HG03045 (cell line): Measurements from ENCODE around the gene USP20.
A peak's percentile ranks its signal among the peaks of the same experiment; 100 is the strongest.

Experiments
- ATAC-seq: cut with Tn5 transposase; IDR thresholded peaks from one replicate; pipeline ENCODE4 v1.9.1; 2021; ENCODE audit warnings: mild to moderate bottlenecking, moderate library complexity; ENCODE audit not compliant: unreplicated experiment

The USP20 gene

GRCh38 chr9:129823542-129823934 lies 11.7 kb upstream of the USP20 start:
- no peak for ATAC-seq

- ATAC-seq: peak; percentile 86
These were observed 11.2 kb upstream of the USP20 start, which contains the start of gene TOR1A for GRCh38 chr9:129823935-129824601. TSS of gene TOR1A (minus strand) at chr9:129824136. CDS start at chr9:129824085, 51 bp downstream.

DNA sequence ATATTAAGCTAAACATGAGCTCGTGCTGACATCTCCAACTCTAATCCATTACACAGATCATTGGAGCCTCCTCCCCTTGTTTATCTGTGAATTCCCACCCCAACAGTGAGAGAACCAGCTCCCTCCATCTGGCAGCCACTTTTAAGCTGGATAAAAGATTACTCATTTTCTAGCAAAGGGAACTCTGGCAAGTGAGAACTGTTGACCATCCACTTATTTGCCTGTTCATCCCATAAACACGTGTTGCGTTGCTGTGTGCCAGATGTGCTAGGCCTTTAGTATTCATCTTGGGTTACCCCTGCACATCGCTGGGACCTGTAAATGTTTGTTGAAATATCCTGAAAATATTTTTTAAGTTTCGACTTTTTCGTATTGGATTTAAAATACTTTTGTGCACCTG lies 8.9 kb upstream of the USP20 start:
- no peak for ATAC-seq

DNA sequence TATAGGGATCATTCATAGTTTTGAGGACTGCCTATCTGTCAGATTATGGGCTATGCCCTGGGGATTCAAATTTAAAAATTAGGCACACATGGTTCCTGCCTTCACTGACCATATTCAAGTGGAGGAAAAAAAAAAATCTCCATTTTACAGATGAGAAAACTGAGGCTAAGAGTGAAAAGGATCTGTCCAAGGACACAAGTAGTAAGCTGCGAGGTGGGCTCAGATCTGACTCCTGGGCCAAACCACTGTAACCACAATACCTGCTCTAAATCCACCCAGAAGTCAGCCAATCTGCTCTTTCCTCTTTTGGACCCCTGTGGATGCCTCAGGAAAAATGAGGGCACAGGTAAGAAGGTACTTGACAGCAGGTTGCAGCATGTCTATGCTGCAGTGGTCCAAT lies 8.5 kb upstream of the USP20 start:
- no peak for ATAC-seq

DNA sequence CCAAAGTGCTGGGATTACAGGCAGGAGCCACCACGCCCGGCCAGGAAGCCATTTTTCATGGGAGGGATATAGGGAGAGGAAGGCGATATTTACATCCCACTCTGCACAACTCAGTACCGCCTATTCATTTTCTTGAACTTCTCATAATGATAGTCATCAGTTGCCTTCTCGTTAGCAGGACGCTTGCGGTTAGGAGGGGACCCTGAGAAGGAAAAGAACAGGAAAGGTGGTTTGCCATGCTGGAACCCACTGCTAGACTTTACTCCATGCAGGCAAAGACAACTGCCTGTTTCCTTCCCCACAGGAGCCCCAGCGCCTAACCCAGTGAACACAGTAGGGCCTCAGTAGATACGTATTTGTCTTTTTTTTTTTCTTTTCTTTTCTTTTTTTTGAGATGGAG lies 7.2 kb upstream of the USP20 start:
- no peak for ATAC-seq

- ATAC-seq: no peak
These were observed 6.3 kb upstream of the USP20 start for GRCh38 chr9:129828969-129829368.

DNA sequence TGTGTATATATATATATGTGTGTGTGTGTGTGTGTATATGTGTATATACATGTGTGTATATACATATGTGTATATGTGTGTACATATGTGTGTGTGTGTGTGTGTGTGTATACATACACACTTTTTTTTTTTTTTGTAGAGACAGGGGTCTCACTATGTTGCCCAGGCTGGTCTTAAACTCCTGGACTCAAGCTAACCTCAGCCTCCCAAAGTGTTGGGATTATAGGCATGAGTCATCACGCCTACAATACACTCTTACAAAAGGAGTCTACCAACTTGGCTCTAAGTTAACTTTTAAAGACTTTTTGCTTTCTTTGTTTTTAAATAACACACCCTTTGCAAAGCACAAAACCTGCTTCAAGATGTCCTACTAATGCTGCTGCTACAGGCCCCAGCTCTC lies 2.3 kb upstream of the USP20 start:
- no peak for ATAC-seq

- ATAC-seq: peak; percentile 15
These were observed 650 bp upstream of the USP20 start for GRCh38 chr9:129834489-129835127.

DNA sequence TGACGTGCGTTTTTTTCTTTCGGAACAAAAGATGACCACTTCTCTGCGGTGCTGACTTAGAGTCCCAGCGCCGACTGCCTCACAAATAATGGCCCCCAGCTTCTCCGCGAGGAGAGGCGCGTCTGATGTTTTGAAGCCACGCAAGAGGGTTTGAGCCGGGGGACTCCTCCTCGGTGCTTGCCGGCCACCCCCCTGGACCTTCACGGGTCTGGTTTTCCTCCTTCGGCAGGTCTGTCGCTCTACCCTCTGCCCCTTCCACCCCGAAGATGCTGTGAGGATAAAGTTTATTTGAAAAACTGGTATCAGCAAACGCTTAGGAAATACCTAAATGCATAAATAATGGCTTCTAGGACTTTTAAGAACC lies 584 bp downstream of the USP20 start:
- ATAC-seq: no peak

DNA sequence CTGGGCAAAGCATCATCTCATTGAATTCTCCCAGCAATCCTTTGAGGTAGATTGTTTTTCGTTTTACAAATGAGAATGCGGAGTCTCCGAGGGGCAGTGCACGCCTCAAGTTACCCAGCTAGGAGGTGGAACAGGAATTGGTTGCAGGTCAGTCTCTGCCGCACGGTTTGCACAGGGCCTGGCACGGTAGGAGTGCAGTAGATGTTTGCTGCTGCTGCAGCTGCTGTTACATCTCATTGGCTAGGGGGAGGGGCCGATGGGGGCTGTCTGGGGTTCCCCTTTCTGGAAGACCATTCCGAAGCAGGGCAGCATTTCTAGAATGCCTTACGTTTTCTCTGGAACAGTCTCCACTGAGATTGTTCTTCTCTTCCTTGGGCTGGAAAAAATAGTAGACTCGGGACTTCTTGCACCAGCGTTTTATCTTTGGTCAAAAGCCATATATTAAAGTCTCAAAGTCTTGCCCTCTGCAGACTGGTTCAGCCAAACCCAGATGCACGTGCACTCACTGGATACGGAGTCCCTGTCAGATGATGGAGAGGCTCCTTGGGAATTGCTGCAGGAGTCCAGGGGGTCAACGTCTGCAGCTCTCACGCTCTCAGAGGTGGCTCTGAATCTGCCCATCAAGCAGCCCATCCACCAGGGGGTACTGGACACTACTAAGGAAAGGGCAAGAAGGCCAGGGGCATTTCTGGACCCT lies 1.2 kb downstream of the USP20 start:
- no peak for ATAC-seq

DNA sequence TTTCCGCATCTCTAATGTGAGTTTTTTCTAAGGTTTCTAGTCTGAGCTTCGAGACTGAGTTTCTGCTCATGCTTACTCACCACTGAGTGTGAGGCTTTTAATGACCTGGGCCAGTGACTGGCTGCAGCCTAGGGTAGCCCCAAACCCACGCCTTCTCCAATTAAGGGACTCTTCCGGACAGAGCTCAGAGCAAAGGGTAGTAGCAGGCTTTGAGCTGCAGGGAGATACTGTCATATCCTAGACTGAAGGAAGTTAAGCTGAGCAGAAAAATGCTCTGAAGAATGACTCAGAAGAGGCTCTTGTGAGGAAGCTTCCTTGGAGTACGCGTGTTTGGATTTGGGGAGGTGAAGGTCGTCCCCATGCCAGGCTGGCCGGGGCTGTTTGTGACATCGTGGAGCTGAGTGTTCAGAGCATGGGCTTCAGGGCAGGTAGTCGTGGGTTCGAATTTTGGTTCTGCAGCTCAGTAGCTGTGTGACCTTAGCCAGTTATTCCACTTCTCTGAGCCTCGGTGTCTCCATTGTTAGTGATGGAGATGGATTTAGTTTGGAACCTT lies 3.5 kb downstream of the USP20 start:
- no peak for ATAC-seq

- no peak for ATAC-seq
These were observed 4.2 kb downstream of the USP20 start for GRCh38 chr9:129839324-129840023.

GRCh38 chr9:129840034-129840433 lies 4.8 kb downstream of the USP20 start:
- no peak for ATAC-seq

DNA sequence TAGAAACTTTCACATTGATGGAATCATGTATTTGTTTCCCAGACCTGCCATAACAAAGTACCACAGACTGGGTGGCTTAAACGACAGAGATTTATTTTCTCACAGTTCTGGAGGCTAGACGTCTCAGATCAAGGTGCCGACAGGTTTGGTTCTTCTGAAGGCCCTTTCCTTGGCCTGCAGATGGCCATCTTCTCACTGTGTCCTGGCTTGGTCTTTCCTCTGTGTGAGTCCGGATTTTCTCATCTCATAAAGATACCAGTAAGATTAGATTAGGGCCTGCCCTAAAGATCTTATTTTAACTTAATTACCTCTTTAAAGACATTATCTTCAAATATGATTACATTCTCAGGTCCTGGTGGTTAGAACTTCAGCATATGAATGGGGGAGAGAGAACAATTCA lies 5.8 kb downstream of the USP20 start:
- ATAC-seq: no peak

DNA sequence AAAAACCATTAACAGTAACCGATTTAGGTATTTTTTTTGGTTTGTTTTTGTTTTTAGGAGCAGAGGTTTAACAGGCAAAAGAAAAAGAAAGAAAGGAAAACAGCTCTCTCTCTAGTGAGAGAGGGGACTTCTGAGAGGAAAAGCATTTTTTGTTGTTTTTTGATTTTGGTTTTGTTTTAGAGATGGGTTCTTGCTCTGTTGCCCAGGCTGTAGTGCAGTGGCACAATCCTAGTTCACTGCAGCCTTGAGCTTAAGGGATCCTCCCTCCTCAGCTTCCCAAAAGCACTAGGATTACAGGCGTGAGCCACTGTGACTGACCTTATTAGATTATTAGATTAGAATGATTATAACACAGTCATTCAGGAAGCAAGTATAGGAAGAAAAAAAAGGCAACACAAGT lies 10.1 kb downstream of the USP20 start:
- ATAC-seq: no peak

DNA sequence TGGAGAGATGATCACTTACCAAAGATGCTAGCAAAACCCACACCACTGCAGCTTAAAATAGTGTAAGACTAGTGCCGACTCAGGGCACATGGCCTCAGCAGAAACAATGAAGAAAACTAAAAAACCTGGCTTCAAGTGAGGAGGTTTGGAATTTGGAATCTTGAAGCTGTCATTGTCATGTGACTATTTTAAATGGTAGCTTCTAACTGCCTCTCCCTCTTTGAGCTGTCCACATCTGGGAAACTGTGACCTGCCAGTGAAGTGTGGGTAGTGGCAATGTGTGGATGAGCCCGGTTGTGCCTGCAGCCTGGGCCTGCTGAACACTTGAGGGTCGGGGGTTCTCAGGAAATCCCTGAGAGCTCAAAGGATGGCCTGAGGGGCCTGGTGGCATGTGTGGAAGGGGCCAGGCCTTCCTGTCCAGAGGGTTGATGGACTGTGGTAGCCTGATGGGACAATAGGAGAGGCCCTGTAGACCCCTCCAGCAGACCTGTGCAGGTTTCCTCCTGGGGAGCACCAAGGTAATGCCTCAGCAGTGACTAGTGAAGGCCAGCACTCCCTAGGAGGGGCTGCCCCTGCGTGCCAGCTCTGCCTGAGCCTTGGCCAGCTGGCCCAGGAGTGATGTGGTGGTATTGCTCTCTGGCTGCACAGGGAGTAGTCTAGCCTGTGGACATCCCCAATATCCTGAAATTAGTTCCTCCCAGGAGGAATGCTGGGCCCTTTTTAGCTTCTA lies 13.6 kb downstream of the USP20 start:
- no peak for ATAC-seq

DNA sequence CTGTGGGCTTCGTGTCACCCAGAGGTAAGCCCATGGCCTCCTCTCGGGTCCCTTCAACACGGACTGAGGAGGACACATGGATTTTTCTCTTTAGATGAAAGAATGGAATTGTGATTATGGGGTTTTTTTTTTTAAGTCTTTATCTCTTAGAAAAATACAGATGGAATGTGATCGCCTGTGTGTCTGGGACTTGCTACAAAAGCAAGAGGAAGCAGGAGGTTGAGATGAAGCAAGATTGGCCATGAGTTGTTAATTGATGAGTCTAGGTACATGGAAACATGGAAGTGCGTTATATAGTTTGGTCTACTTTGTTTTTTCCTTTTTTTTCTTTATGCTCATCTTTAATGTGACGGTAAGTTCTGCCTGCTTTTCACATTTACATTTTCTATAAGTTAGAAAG lies 14.6 kb downstream of the USP20 start:
- ATAC-seq: no peak

- no peak for ATAC-seq
These were observed 15.7 kb downstream of the USP20 start for GRCh38 chr9:129850821-129851550.

- ATAC-seq: no peak
These were observed 16.6 kb downstream of the USP20 start for GRCh38 chr9:129851821-129852220.

DNA sequence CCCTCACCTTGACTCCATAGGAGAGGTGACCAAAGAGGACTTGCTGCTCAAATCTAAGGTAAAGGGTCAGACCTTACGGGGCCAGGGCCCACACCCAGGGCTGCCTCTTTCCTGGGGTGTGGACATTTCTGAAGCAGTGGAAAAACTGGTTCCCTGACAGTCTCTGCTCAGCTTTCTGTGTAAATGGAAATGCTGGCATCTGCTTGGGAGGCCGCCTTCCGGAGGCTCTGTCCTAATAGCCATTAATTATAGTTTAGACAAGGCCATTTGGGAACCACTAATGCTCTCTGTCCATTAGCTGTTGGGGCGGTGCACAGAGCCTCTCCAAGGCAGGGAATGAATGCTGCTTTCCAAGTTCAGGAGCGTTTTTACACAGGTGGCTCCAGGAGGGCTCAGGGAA lies 17.3 kb downstream of the USP20 start:
- ATAC-seq: no peak
